ENCODE measurements around the gene KCNIP1.

- TF ChIP-seq ZNF274 (IDR thresholded peaks at IDR 0.05; ENCODE audit: low read length) = no peak
- no peak for TF ChIP-seq ZNF274 (tag by site-specific recombination; IDR thresholded peaks at IDR 0.05; ENCODE audit: borderline replicate concordance)
- no peak for TF ChIP-seq ATF2 (tag by site-specific recombination; IDR thresholded peaks at IDR 0.05; ENCODE audit: low read depth)
Observed at GRCh38 chr5:170495825-170496661, 7.8 kb upstream of the KCNIP1 start.

Data from HEK293 (cell line).